ENCODE data around the gene SLC39A12. TPM values are rescaled to one million over a fixed set of nuclear protein-coding genes. Genes with fewer than 3 reads are reported as not detected.

The SLC39A12 gene
- total and polyA plus RNA-seq, 2 of the 13 experiments (the other 11 are each of a cell fraction or from before 2014, with no cell fraction given): not detected

DNA sequence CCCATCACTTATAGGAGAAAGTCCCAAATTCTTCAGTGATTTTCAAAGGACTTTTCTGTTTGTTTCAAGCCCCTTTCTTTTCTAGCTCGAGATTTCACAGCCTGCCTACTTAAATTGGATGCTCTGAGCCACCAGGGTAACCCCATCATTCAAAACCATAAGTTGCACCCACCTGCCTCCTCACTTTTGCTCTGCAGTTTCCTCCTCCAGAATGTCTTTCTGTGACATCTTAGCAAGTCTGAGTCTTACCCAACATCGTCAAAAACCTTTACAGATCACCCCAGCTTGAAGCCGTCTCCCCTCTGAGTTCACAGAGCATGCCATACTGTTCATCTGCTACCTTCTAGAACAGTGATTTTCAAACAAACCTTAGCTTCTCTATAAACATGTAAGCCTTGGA lies 124.2 kb downstream of the SLC39A12 start:
- BruUV-seq (replicated peaks): no TSS peak
- in situ Hi-C loops (cut with HindIII; ENCODE audit: extremely low pct_ligation_motif_present, low pct_unique_long_range_greater_than_20kb): no loop called here
- no peak for DNase-seq (ENCODE audit: low spot score)
- Histone ChIP-seq H2AFZ (ENCODE audit: low read length) (no peak overlapping the region), H3K27ac (ENCODE audit: extremely low read length, insufficient read depth, low read length) (no peak overlapping the region), H3K4me3 (replicated peaks in 1 of 3; ENCODE audit: insufficient read depth in 1 of 3, low read depth in 2 of 3, low read length in 3 of 3) (no peak overlapping the region), H3K36me3 (replicated peaks in 1 of 2; ENCODE audit: control insufficient read depth in 1 of 2, insufficient read depth in 2 of 2, low read length in 2 of 2) (no peaks in the 10 kb centered on the region), H3K9me3 (ENCODE audit: low read length) (no peaks in the 10 kb centered on the region), H4K20me1 (ENCODE audit: insufficient read depth, low read length) (no peaks in the 10 kb centered on the region), H3K9ac (ENCODE audit: insufficient read depth, low read depth, low read length) (no peak overlapping the region), H3K79me2 (ENCODE audit: insufficient read depth, low read length) (no peaks in the 10 kb centered on the region), H3K4me2 (ENCODE audit: low read depth, low read length) (no peak overlapping the region), H3K27me3 (ENCODE audit: control insufficient read depth in 1 of 2, insufficient read depth in 2 of 2, low read length in 2 of 2) (no peaks in the 10 kb centered on the region; a peak in 1 of 5 replicates), H3K4me1 (ENCODE audit: insufficient read depth, low read length) (no peaks in the 10 kb centered on the region)
- CTCF ChIA-PET (ENCODE audit: low intra/inter-chr PET ratio, low total read pairs): no interaction called here
- POLR2A ChIA-PET: no interaction called here
- intact Hi-C loops (cut with micrococcal nuclease; ENCODE audit: unreplicated experiment): no loop called here
- 23% methylated on average over 3 of the region's 3 CpGs for WGBS (ENCODE audit: low lambda C conversion rate)
- no peak for ATAC-seq
- TF ChIP-seq NRL (CRISPR knock-in tag; IDR thresholded peaks at IDR 0.05; ENCODE audit: borderline replicate concordance) (no peak), ZNF10 (CRISPR knock-in tag; IDR thresholded peaks at IDR 0.05; ENCODE audit: borderline replicate concordance, low read depth) (no peak), ZNF644 (CRISPR knock-in tag; IDR thresholded peaks at IDR 0.05; ENCODE audit: low read depth) (no peak), FLYWCH1 (CRISPR knock-in tag; IDR thresholded peaks at IDR 0.05) (no peak), ZNF547 (CRISPR knock-in tag; IDR thresholded peaks at IDR 0.05) (no peak), MLLT10 (CRISPR knock-in tag; IDR thresholded peaks at IDR 0.05) (no peak), NFIC (IDR thresholded peaks at IDR 0.05; ENCODE audit: low read length) (no peak), ZNF225 (CRISPR knock-in tag; IDR thresholded peaks at IDR 0.05) (no peak), ZNF235 (CRISPR knock-in tag; IDR thresholded peaks at IDR 0.05; ENCODE audit: borderline replicate concordance) (no peak), FOXO4 (CRISPR knock-in tag; conservative IDR thresholded peaks at IDR 0.05) (no peak), PHF20 (CRISPR knock-in tag; IDR thresholded peaks at IDR 0.05) (no peak), FOXJ3 (CRISPR knock-in tag; IDR thresholded peaks at IDR 0.05; ENCODE audit: borderline replicate concordance) (no peak), CBFB (CRISPR knock-in tag; IDR thresholded peaks at IDR 0.05) (no peak), ZNF382 (CRISPR knock-in tag; IDR thresholded peaks at IDR 0.05; ENCODE audit: borderline replicate concordance) (no peak)
- TF ChIP-seq, protein P1, sequence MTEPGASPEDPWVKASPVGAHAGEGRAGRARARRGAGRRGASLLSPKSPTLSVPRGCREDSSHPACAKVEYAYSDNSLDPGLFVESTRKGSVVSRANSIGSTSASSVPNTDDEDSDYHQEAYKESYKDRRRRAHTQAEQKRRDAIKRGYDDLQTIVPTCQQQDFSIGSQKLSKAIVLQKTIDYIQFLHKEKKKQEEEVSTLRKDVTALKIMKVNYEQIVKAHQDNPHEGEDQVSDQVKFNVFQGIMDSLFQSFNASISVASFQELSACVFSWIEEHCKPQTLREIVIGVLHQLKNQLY (CRISPR knock-in tag; IDR thresholded peaks at IDR 0.05): no peak
- TF ChIP-seq, protein P2, sequence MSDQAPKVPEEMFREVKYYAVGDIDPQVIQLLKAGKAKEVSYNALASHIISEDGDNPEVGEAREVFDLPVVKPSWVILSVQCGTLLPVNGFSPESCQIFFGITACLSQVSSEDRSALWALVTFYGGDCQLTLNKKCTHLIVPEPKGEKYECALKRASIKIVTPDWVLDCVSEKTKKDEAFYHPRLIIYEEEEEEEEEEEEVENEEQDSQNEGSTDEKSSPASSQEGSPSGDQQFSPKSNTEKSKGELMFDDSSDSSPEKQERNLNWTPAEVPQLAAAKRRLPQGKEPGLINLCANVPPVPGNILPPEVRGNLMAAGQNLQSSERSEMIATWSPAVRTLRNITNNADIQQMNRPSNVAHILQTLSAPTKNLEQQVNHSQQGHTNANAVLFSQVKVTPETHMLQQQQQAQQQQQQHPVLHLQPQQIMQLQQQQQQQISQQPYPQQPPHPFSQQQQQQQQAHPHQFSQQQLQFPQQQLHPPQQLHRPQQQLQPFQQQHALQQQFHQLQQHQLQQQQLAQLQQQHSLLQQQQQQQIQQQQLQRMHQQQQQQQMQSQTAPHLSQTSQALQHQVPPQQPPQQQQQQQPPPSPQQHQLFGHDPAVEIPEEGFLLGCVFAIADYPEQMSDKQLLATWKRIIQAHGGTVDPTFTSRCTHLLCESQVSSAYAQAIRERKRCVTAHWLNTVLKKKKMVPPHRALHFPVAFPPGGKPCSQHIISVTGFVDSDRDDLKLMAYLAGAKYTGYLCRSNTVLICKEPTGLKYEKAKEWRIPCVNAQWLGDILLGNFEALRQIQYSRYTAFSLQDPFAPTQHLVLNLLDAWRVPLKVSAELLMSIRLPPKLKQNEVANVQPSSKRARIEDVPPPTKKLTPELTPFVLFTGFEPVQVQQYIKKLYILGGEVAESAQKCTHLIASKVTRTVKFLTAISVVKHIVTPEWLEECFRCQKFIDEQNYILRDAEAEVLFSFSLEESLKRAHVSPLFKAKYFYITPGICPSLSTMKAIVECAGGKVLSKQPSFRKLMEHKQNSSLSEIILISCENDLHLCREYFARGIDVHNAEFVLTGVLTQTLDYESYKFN (CRISPR knock-in tag; conservative IDR thresholded peaks at IDR 0.05): no peak
- FAIRE-seq: no peak

Measured in HepG2 (cell line).